Progenitor cell of endocrine pancreas (in vitro differentiated cells): ENCODE results near the gene NFIB. TPM values are rescaled to one million over a fixed set of nuclear protein-coding genes. Genes with fewer than 3 reads are reported as not detected.

Experiments
- DNase-seq: peaks from one replicate; pipeline ENCODE4 v3.0.0; 2021; ENCODE audit warnings: low spot score; ENCODE audit not compliant: unreplicated experiment
- H3K27ac Mint-ChIP-seq: 2 replicates; pipeline ENCODE4 v1.8.0; 2021; ENCODE audit warnings: mild to moderate bottlenecking, moderate library complexity, mixed read lengths
- H3K27me3 Mint-ChIP-seq: 2 replicates; pipeline ENCODE4 v1.8.0; 2021; ENCODE audit warnings: mixed read lengths
- H3K36me3 Mint-ChIP-seq: 2 replicates; pipeline ENCODE4 v1.8.0; 2022; ENCODE audit warnings: mixed read lengths; ENCODE audit not compliant: insufficient read depth
- H3K4me1 Mint-ChIP-seq: 2 replicates; pipeline ENCODE4 v1.8.0; 2021; ENCODE audit warnings: low read depth, mixed read lengths
- H3K4me3 Mint-ChIP-seq: 2 replicates; pipeline ENCODE4 v1.8.0; 2021; ENCODE audit warnings: low read depth, mild to moderate bottlenecking, moderate library complexity, mixed read lengths
- H3K9me3 Mint-ChIP-seq: 2 replicates; pipeline ENCODE4 v1.8.0; 2021; ENCODE audit warnings: low read depth, mixed read lengths
- CTCF ChIP-seq: fragments of 200-600 bp; sonication (generic); IDR thresholded peaks from one replicate; pipeline ENCODE4 v1.5.0; 2021; ENCODE audit warnings: antibody characterized with exemption, mild to moderate bottlenecking; ENCODE audit not compliant: unreplicated experiment
- total RNA-seq: library from RNA; stranded (reverse); gene quantifications from 2 replicates; pipeline ENCODE4 v1.2.1, GENCODE V29; 2021

Gene NFIB
- total RNA-seq, 1 donor from 2014 or later, result 15.5 TPM

GRCh38 chr9:14300040-14300439, 13.9 kb downstream of the NFIB start:
- no peak for TF ChIP-seq CTCF
- DNase-seq, result no peak
- Mint-ChIP-seq H3K9me3 (no peaks in the 10 kb centered on the region), H3K4me1 (peaks cover 32% of the 10 kb centered on the region), H3K4me3 (no peak overlapping the region), H3K36me3 (no peaks in the 10 kb centered on the region), H3K27me3 (no peaks in the 10 kb centered on the region), H3K27ac (no peak overlapping the region)

- TF ChIP-seq CTCF, result no peak
- Mint-ChIP-seq H3K36me3 (peaks cover 4% of the 10 kb centered on the region), H3K27me3 (no peaks in the 10 kb centered on the region), H3K4me3 (no peak overlapping the region), H3K4me1 (peaks cover 43% of the 10 kb centered on the region), H3K27ac (no peak overlapping the region), H3K9me3 (peaks cover 4% of the 10 kb centered on the region)
- DNase-seq, result no peak
Measured at GRCh38 chr9:14298601-14299022, 15.3 kb downstream of the NFIB start.

GRCh38 chr9:14296495-14297113, 17.3 kb downstream of the NFIB start:
- TF ChIP-seq CTCF, result no peak
- no peaks in the 10 kb centered on the region for H3K27me3 Mint-ChIP-seq
- no peak for DNase-seq
- peaks cover 28% of the 10 kb centered on the region for H3K4me1 Mint-ChIP-seq
- no peak overlapping the region for H3K4me3 Mint-ChIP-seq
- peaks cover 4% of the 10 kb centered on the region for H3K36me3 Mint-ChIP-seq
- peaks cover 4% of the 10 kb centered on the region for H3K9me3 Mint-ChIP-seq
- H3K27ac Mint-ChIP-seq, result peak overlapping the region; percentile 0

- Mint-ChIP-seq H3K27ac (peak overlapping the region; percentile 25), H3K9me3 (peaks cover 4% of the 10 kb centered on the region)
- no peak for DNase-seq
Measured at GRCh38 chr9:14294659-14295058, 19.3 kb downstream of the NFIB start.

GRCh38 chr9:14293801-14294200, 20.1 kb downstream of the NFIB start:
- Mint-ChIP-seq H3K4me3 (no peak overlapping the region), H3K4me1 (peaks cover 17% of the 10 kb centered on the region), H3K27me3 (no peaks in the 10 kb centered on the region), H3K36me3 (peaks cover 4% of the 10 kb centered on the region), H3K9me3 (peaks cover 4% of the 10 kb centered on the region), H3K27ac (no peak overlapping the region)
- TF ChIP-seq CTCF, result no peak
- DNase-seq, result no peak

More at GRCh38 chr9:14294659-14295058, 19.3 kb downstream of the NFIB start:
- Mint-ChIP-seq H3K4me1 (peaks cover 17% of the 10 kb centered on the region), H3K27me3 (no peaks in the 10 kb centered on the region), H3K36me3 (peaks cover 4% of the 10 kb centered on the region), H3K4me3 (peak overlapping the region; percentile 20)
- no peak for TF ChIP-seq CTCF
